Activated T-cell treated with anti-CD3 and anti-CD28 coated beads for 48 hours (primary cell): ENCODE data around the gene NR2F1-AS1.

Experiments used
- DNase-seq: peaks from one replicate; pipeline ENCODE4 v3.0.0-alpha.2; 2020; ENCODE audit warnings: low read depth

Gene NR2F1-AS1

DNA sequence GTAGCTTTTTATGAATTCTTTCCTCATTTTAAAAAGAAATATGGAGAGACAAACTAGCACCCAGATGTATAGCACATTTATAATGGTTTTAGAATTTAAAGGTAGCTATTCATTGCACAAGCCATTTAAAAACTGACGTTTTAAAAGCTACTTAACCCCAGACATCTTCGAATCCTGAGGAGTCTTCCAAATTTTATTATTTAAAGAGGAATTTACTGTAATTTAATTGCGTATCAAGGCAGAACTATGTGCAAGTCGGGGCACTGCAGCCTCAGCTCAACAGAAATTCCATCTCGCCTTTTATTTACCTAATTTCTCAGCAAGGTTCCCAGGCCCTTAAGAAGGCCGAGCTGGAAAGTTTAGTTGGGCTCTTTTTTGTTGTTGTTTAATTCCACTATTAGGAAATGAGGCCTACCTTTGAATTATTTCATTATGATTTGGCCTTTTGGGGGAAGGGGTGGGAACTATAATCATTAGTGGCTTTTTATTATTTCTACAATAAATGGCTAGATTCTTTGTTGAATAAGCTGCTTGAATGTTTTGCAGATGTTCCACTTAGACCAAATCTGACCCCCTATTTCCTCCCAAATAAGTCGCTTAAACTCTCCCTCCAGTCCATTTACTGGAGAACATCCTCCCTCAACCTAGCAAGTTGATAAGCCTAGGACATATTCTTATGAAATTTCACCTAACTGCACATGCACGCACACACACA, 22.2 kb upstream of the NR2F1-AS1 start:
- DNase-seq: no peak

DNA sequence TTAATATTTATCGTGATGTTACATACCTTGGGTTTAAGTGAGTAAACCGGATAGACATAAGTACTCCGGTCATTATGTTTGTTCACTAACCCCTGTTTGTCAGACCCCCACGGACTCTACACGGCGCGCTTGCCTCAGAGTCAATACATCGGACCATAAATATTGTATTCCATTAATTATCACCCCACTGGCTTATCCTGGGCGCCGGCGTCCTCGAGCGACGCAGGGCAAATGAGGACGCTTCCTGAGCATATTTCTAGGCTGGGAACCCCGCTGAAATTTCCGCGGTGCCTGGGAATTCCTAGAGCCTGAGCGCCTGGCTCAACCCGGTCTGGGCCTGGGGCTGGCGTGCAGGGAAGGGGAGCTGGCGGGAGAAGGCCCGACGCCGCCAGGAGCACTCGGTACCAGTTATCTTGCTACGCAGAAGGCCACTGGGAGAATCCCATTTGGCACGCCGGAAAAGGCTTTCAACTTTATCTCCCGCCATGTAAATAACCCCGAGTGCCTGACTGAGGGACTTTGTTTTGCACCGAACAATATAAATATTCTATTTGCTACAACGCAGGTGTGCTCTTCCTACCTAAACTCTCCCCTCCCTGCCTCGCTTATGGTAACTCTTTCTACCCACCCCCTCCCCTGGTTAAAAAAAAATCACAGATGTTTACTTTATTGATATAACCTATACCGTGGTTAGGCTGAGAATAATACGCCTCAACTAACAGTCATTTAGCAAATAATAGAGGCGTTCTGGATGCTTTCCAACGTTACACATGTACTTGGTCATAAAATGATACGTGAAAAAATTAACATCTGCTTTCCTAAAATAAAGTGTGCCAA, 21.4 kb upstream of the NR2F1-AS1 start:
- no peak for DNase-seq

DNA sequence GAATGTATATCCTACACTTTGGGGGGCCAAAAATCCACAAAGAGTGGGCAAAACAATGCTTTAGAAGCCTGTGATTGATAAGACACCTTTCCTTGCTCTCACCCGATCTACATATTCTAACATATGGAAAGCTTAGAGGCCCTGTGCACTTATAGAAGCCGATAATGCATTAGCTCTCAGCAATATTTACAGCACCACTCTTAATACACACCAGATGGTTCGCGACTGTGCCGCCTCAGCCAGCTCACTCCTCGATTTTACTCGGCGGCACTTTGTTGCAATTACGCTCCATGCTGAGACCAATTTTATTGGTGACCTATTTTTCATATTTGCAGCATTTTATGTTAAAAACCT, 20.8 kb upstream of the NR2F1-AS1 start:
- DNase-seq: no peak

GRCh38 chr5:93601071-93601801, 20.2 kb upstream of the NR2F1-AS1 start:
- DNase-seq: no peak

DNA sequence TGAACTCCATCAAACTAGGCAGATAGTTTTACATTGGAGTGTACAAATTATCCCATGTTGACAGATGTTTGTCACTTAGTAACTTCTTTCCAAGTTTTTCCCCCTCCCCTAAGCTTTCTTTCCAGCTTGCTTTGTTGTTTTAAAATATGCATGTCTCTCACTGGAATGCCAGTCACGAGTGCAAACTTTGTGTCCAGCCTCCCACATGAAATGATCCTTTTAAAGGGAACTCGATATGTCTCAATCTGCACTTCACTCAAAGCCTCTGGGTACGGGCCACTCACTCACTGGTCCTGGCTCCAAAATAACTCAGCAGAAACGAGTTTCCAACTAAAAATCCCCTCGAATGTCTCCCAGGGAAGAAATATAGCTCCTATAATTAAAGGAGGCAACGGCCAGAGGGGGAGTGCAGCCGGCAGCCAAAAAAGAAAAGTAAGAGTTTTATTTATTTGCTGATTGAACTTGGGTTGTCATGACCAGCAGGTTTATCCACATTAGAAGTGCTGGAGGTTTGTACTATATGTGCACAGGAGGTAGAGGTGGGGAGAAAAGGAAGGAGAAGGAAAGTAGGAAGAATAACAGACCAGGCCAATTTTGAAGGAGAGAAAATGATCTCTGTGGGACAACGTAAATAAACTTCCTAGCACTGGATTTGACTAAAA, 19.5 kb upstream of the NR2F1-AS1 start:
- DNase-seq: no peak

- no peak for DNase-seq
These were observed 18.5 kb upstream of the NR2F1-AS1 start for GRCh38 chr5:93599399-93600120.

DNA sequence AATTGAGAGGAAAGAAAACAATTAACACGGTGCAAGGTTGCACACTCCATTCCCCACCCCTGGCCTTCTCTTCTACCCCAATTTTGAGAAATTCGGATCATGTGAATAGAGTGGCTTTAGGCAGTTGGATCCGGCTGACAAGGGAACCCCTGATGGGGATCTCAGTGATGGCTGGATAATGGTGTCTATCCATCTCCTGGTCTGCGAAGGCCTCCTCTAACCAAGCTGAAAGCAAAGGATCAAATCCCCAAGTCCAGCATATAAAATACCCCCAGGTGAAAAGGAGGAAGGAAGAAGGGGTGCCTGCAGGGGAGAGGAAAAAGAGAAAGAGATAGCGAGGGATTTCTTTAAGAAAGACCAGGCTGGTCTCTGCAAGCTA, 18.0 kb upstream of the NR2F1-AS1 start:
- DNase-seq: no peak

DNA sequence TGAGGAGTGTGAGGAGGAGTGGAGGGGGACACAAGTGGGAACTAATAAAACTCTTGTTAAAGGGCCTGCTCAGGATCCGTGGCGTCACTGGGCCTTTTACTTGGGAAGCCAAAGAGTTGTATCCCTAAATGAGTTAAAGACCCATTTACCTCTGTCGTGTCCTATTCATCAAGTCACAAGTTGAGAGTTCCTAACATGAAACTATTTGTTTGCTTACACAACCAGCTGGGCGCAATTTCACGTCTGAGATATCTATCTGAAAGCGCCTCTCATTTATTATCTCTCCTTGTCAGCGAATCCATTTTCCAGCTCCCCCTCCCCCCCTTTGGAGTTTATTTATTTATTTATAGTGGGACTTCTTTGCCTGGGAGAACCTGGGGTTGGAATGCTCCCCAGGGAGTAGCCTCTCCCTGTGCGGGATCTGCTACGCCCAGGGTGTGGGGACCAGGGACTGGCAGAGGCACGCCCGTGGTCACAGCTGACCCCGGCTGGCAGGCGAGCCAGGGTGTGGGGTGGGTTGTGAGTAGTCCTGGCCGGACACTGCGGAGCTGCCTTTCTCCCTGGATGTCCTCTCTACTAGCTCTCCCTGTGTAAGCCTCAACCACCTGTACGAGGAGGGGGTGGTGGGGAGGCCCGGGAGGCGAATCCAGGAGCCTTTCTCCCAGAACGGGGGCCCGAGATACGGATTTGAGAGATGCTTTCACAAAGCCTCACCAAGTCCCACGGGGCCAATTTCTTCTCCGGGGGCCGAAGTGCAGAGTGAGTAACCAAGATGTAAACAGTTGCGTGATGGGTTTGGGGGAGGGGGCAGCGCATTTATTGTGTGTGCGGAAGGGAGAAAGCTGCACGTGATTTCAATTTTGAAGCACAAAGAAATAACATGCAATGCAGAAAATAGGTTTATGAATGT, 17.3 kb upstream of the NR2F1-AS1 start:
- DNase-seq: no peak

DNA sequence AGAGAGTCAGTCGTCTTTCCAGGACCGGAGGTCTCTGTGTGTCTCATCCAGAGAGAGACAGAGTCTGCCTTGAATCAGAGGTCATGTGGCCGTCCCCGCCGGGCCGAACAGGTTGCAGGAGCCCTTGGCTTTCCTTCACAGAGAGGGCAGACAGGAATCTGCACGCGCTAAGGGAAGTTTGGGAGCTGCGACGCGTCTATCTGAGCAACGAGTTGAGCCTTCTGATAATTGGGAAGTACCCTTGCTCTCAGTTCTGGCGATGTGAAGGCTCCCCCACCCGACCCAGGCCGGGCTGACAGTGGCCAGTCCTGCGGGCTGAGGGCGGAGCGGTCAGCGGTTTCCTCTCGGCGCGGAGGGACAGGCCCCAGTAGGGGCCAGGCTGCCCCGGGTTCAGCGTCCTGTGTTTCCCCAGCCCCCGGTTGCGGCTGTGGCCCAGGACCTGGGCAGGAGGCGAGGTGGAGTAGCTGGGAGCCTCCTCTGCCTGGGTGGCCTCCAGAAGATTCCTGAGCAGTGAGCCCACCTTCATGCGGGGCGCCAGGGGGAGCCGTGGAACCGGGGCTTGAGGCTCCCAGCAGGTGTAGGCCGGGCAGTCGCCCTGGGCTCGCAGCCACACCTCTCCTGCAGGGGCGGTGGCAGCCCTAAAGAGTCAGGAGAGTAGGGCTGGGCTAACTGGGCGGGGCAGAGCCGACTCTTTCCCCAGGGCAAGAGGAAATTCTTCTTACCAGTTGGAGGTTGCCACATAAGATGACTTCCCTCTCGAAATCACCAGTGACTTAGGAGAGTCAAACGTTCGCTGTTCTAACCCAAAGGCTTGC, 15.9 kb upstream of the NR2F1-AS1 start:
- no peak for DNase-seq

- DNase-seq: no peak
These were observed 15.3 kb upstream of the NR2F1-AS1 start for GRCh38 chr5:93596310-93596675.

GRCh38 chr5:93595420-93596147, 14.6 kb upstream of the NR2F1-AS1 start:
- no peak for DNase-seq

DNA sequence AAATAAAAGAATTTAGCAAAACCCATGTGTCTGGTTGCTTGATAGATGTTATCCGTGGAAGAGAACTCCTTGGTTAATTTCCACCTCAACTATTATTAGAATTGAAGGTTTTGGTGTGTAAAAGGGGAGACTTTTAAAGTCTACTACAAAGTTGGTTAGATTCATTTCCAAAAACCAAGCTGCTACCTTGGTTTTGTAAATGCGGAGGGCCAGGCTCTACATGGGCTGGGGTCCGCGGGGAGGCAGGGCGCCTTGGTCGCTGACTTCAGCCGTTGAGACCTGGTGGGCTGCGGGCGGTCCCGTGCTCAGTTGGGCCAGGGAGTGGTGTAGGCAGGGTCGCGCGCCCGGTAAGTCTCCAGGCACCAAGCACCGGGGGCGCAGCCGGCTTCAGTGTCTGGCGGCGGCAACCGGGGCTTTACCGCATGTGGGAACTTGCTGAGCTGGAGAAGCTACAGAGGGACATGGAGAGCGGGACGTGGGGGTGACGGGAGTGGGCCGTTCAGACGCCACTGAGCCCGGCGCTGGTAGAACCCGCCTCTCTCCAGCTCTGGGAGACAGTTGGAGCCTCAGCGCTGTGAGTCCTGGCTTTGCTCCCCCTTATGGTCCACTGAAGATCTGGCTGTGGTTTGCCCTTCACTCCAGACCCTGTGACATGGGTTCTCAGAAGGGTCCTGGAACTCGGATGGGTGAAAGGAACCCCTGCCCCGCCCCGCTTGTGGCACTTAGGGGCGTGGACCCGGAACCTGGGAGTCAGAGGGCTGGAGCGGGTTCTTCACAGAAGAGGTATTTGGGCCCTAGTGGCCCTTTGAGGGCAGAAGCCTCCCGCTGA, 13.8 kb upstream of the NR2F1-AS1 start:
- DNase-seq: no peak

DNA sequence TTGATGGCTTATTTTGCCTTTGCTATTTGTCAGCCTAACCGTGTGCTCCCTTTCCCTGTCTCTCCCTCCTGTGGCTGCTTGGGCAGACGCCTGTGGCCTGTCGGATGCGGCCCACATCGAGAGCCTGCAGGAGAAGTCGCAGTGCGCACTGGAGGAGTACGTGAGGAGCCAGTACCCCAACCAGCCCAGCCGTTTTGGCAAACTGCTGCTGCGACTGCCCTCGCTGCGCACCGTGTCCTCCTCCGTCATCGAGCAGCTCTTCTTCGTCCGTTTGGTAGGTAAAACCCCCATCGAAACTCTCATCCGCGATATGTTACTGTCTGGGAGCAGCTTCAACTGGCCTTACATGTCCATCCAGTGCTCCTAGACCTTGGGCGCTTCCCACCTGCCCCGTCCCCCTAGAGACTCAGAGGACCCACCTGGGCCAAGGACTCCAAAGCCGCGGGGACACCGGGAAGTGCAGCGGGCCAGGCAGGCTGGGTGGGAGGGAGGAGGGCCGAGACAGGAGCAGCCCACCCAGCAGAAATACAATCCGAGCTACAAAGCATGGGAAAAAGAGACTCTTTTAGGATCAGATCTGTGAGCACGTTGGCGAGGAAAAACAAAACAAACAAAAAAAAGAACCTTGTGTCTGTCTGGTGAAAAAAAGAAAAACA, 12.6 kb upstream of the NR2F1-AS1 start:
- no peak for DNase-seq

- no peak for DNase-seq
These were observed 11.9 kb upstream of the NR2F1-AS1 start for GRCh38 chr5:93592883-93593282.

- DNase-seq: no peak
These were observed 10.4 kb upstream of the NR2F1-AS1 start for GRCh38 chr5:93591323-93591945.

DNA sequence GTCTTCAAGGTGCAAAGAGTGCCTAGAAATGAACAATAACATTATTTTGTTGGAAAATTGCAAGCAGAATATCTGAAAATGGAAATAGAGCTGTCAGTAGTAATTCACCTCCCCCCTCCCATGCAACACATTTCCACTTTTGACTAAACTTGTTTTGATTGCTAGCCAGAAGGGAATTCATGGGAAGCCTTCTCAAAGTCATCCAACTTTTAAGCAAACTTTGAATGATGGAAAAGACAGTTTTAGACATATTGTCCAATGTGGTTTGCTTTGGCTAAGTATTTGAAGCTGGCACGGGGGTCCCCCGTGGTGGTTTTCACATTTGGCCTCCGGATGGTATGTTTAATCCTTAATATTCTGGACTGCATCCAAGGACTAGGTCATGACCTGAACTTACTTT, 9.5 kb upstream of the NR2F1-AS1 start:
- DNase-seq: no peak

GRCh38 chr5:93589829-93590215, 8.8 kb upstream of the NR2F1-AS1 start:
- DNase-seq: no peak
